K562 (cell line): ENCODE results near the gene GLB1L.

Experiments
- BHLHE40 ChIP-seq: IDR thresholded peaks from 2 replicates; pipeline ENCODE4 v1.6.1; 2011; ENCODE audit warnings: low read length, improper control_type of control experiment
- CTCF ChIP-seq, 3 experiments: IDR thresholded peaks in 2 of 3; conservative IDR thresholded peaks in 1 of 3; 2 replicates each; pipeline ENCODE4 v1.5.1; 2011 to 2012; ENCODE audit warnings: low read length in 3 of 3, mild to moderate bottlenecking in 3 of 3, control low read depth in 2 of 3, improper control_type of control experiment in 1 of 3, inconsistent platforms in 1 of 3, low read depth in 1 of 3, mixed read lengths in 1 of 3, moderate library complexity in 1 of 3; ENCODE audit not compliant: insufficient read depth in 2 of 3
- EZH2 ChIP-seq: IDR thresholded peaks from 2 replicates; pipeline ENCODE4 v1.6.1; 2012; ENCODE audit warnings: low read depth, mild to moderate bottlenecking, inconsistent platforms, low read length, borderline replicate concordance
- PBX2 ChIP-seq, 2 experiments: IDR thresholded peaks in 1 of 2; conservative IDR thresholded peaks in 1 of 2; 2 replicates each; pipeline ENCODE4 v1.6.1; 2016; ENCODE audit warnings: low read depth in 2 of 2, mild to moderate bottlenecking in 1 of 2, missing compliant biosample characterization in 1 of 2, missing genetic modification characterization in 1 of 2, moderate library complexity in 1 of 2
- POLR2A ChIP-seq: fragments of 450-650 bp; conservative IDR thresholded peaks from 2 replicates; pipeline ENCODE4 v1.6.1; 2016
- YY1 ChIP-seq, 3 experiments: IDR thresholded peaks; 2 replicates each; pipeline ENCODE4 v1.6.1; 2011; ENCODE audit warnings: low read length in 2 of 3, mild to moderate bottlenecking in 2 of 3, moderate library complexity in 2 of 3, borderline replicate concordance in 1 of 3, control low read depth in 1 of 3, low read depth in 1 of 3; ENCODE audit not compliant: insufficient read depth in 3 of 3, insufficient replicate concordance in 2 of 3, control insufficient read depth in 1 of 3, insufficient read length in 1 of 3; ENCODE audit errors: extremely low read depth in 1 of 3
- ZFX ChIP-seq: sonication (generic); formaldehyde crosslinking; IDR thresholded peaks from 2 replicates; pipeline ENCODE4 v1.8.0; 2022; ENCODE audit warnings: mild to moderate bottlenecking, missing genetic modification reagents, moderate library complexity
- ZNF282 ChIP-seq: sonication (generic); formaldehyde crosslinking; IDR thresholded peaks from 2 replicates; pipeline ENCODE4 v1.8.1; 2023; ENCODE audit warnings: missing genetic modification reagents

GRCh38 chr2:219205981-219206327 lies 39.3 kb downstream of the GLB1L start:
- TF ChIP-seq EZH2 (no peak), CTCF (IDR thresholded peaks at IDR 0.05 in 2 of 3, conservative IDR thresholded peaks at IDR 0.05 in 1 of 3; ENCODE audit: insufficient read depth in 2 of 3, low read depth in 1 of 3, low read length in 3 of 3) (no peak), PBX2 (CRISPR knock-in tag; IDR thresholded peaks at IDR 0.05; ENCODE audit: low read depth) (no peak), PBX2 (tag; conservative IDR thresholded peaks at IDR 0.05; ENCODE audit: low read depth) (no peak), ZFX (no peak), ZNF282 (CRISPR knock-in tag) (no peak), POLR2A (no peak), YY1 (IDR thresholded peaks at IDR 0.05; ENCODE audit: borderline replicate concordance in 1 of 3, control insufficient read depth in 1 of 3, extremely low read depth in 1 of 3, insufficient read depth in 3 of 3, insufficient read length in 1 of 3, insufficient replicate concordance in 2 of 3, low read depth in 1 of 3, low read length in 2 of 3) (no peak), BHLHE40 (no peak)
